PFSK-1 (cell line): Measurements from ENCODE around the gene CD79B.

Experiments used
- FOXP2 ChIP-seq: optimal IDR thresholded peaks from 2 replicates; pipeline ENCODE3; 2011; ENCODE audit warnings: borderline replicate concordance, control low read depth, inconsistent platforms; ENCODE audit not compliant: insufficient read depth; ENCODE audit errors: extremely low read length, extremely low read depth
- TF ChIP-seq, protein P1 (sequence below), 2 experiments: IDR thresholded peaks; 2 replicates each; pipeline versions ENCODE4 v1.6.1 to v1.8.0; 2011 to 2012; ENCODE audit warnings: low read depth in 2 of 2, low read length in 2 of 2, control low read depth in 1 of 2, inconsistent platforms in 1 of 2, mild to moderate bottlenecking in 1 of 2, moderate library complexity in 1 of 2; ENCODE audit not compliant: insufficient read depth in 1 of 2

DNA sequence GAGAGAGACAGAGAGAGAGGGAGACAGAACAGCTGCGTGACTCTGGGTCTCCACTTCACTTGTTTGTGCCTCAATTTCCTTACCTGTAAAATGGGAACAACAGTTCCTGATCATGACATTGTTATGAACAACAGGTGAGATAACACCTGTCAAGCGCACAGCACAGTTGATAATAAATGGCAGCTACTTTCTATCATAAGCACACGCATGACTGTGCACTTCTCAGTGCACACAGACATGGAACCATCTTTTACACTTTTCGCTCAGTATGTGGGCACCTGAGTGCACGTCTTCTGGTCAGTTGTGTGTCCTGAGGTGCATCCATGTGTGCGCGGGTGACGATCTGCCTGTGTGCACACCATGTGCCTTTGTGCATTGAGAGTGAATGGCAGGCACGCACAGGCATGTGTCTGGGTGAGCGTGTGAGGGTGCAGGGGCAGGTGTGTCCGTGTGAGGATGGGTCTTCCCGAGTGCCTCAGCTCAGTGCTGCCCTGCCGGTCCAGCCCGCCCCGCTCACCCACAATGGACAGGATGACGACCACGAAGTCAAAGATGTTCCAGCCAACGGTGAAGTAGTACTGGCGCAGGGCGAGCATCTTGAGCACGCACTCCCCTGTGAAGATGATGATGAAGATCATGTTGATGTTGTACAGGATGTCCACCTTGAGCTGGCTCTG, 10.3 kb upstream of the CD79B start:
- TF ChIP-seq, protein P1, sequence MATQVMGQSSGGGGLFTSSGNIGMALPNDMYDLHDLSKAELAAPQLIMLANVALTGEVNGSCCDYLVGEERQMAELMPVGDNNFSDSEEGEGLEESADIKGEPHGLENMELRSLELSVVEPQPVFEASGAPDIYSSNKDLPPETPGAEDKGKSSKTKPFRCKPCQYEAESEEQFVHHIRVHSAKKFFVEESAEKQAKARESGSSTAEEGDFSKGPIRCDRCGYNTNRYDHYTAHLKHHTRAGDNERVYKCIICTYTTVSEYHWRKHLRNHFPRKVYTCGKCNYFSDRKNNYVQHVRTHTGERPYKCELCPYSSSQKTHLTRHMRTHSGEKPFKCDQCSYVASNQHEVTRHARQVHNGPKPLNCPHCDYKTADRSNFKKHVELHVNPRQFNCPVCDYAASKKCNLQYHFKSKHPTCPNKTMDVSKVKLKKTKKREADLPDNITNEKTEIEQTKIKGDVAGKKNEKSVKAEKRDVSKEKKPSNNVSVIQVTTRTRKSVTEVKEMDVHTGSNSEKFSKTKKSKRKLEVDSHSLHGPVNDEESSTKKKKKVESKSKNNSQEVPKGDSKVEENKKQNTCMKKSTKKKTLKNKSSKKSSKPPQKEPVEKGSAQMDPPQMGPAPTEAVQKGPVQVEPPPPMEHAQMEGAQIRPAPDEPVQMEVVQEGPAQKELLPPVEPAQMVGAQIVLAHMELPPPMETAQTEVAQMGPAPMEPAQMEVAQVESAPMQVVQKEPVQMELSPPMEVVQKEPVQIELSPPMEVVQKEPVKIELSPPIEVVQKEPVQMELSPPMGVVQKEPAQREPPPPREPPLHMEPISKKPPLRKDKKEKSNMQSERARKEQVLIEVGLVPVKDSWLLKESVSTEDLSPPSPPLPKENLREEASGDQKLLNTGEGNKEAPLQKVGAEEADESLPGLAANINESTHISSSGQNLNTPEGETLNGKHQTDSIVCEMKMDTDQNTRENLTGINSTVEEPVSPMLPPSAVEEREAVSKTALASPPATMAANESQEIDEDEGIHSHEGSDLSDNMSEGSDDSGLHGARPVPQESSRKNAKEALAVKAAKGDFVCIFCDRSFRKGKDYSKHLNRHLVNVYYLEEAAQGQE (IDR thresholded peaks at IDR 0.05; ENCODE audit: insufficient read depth in 1 of 2, low read depth in 2 of 2, low read length in 2 of 2) = no peak
- no peak for TF ChIP-seq FOXP2
